Activated CD8-positive, alpha-beta memory T cell treated with anti-CD3 and anti-CD28 coated beads, Interleukin-2, amount 50 U/mL, for 1 hour (primary cell): ENCODE results near the gene FGFR4.
A peak's percentile ranks its signal among the peaks of the same experiment; 100 is the strongest.
"Not testable (repeated sequence)": the region's sequence is repeated elsewhere in the genome, so short reads cannot be mapped to it uniquely, and the experiment has no call there.

Experiments
- DNase-seq: peaks from one replicate; pipeline ENCODE4 v3.0.0-alpha.2; 2020; ENCODE audit errors: extremely low read depth

Gene FGFR4

DNA sequence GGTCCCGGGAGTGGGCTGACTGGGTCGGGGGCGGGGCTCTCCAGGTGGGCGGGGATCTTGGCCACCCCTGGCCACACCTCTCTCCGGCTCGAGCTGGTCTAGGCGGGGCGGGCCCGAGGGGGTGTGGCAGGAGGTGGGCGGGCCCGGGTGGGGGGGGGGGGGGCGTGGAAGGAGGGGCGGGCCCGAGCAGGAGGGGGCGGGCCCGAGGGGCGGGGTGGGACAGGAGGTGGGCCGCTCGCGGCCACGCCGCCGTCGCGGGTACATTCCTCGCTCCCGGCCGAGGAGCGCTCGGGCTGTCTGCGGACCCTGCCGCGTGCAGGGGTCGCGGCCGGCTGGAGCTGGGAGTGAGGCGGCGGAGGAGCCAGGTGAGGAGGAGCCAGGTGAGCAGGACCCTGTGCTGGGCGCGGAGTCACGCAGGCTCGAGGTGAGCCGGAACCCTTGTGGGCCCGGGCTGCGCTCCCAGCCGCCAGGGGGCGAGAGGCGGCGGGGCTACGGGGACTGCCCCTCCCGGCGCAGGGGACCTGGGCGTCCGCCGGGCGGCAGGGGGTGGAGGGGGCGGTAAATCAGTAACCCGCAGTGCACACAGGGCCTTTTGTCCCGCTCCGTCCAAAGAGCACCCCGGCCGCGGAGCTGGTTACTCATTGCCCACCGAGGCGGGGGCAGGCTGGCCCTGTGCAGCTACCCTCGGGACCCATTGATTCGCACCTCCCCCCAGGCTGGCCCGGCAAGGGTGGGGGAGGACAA, at the start of gene FGFR4:
FGFR4 (plus strand) TSS at position 262 of the 744 bp plus-strand sequence. CDS start 2,688 bp downstream, outside the sequence.
- peak; percentile 30 for DNase-seq

DNA sequence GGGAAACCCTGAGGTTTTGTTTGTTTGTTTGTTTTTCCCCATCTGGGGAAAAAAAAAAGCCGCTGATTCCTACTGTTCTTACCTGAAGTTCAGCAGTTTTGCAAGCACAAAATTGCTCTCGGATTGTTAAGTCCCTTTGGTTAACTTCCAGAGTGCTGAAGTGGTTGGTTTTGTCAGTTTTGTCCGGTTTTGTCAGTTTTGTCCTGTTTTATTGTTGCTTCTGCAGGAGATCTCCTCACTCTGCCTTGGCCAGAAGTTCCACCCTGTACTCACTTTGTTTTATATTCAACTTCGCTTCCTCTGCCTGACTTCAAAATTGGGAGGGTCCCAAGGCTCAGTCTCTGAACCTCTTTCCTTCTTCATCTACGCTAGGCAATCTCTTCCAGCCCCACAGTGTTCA, 49.8 kb upstream of the FGFR4 start:
- DNase-seq, result no peak

DNA sequence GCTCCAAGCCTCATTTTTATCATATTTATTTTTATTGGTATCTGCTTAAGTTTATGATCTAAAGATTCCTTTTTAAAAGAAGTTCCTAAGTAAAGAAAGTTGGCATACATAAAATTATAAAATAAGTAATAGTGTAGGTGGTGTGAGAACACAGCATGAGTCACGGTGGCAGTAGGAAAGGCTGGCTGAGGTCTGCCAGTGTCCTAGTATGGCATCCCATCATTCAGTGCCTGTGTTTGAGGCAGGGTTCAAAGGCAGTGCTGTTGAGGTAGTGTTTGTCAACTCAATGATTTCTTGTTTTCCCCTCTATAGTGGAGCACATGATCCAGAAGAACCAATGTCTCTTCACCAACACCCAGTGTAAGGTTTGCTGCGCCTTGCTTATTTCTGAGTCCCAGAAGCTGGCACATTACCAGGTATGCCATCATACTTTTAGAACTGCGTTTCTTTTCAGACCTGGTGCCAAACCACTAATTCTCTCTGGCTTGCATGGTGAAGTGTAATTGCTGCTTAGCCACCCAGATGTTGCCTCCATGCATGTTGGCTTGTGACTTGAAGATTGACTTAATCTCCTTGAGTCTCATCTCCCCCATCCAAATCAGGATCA, 45.8 kb upstream of the FGFR4 start:
- DNase-seq, result no peak

DNA sequence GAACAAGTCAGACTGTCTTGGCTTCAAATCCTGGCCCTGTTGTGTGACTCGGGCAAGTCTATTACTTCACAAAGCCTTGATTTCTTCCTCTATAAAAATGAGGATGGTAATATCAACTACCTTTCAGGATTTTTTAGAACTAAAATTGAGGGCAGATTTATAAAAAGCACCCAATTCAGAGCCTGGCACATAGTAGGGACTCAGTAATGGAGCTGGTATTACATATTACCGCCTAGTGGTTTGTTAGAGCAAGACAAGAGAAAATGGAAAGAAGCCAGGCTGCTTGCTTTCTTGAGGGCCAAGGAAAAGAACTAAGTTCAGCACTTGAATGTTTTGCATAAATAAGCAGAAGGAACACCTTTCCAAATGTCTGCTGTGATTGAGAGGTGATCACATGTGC, 44.8 kb upstream of the FGFR4 start:
- no peak for DNase-seq

DNA sequence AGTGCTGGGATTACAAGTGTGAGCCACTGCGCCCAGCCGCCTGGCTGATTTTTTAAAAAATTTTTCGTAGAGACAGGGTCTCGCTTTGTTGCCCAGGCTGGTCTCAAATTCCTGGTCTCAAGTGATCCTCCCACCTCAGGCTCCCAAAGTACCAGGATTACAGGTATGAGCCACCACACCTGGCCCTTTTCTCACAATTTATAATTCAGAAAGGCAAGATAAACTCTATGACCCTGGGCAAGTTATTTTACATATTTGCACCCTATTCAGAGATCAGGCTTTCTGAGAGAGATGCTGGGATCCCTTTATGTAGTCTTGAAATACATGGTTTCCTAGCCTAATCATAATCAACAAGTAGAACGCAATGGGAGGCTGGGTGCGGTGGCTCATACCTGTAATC, 43.6 kb upstream of the FGFR4 start:
- no peak for DNase-seq

DNA sequence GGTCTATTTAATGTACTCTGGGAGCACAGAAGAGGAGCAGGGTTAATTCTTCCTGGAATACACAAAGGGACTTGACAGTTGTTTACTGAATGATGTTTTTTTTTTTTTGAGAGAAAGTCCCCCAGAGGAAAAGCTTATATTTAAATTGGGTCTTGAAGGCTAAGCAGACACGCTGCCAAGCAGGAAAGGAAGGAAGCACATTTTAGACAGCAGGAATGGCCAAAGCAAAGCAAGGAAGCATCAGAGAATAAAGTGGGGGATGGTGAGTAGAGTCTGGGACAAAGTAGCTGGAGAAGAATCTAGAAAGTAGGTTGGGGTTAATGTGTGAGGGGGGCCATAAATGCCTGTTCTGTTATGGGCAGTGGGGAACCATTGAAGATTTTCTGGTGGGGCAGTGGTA, 42.8 kb upstream of the FGFR4 start:
- no peak for DNase-seq

GRCh38 chr5:177044641-177045040, 42.1 kb upstream of the FGFR4 start:
- no peak for DNase-seq

DNA sequence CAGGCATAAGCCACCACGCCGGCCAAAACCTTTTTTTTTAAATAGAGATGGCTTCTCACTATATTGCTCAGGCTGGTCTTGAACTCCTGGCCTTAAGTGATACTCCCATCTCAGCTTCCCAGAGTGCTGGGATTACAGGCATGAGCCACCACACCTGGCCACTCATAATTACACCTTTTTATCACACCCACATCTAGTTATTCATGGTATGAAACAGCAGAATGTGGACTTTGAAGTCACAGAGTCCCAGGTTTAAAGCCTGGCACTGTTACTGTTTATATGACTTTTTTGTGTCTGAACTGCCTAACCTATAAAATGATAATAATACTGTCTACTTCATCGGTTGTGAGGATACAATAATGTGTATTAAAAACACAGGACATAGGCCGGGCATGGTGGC, 41.1 kb upstream of the FGFR4 start:
- DNase-seq, result no peak

DNA sequence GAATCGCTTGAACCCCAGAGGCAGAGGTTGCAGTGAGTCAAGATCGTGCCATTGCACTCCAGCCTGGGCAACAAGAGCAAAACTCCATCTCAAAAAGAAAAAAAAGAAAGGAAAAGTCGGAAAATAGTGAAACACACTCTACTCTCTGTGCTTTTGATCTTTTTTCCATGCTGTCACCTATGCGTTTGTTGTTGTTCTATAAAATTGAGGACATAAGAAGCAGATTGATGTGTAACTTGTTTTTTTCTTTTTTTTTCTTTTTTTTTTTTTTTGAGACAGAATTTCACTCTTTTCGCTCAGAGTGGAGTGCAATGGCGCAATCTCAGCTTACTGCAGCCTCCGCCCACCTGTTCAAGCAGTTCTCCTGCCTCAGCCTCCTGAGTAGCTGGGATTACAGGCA, 38.2 kb upstream of the FGFR4 start:
- DNase-seq, result not testable (repeated sequence)

DNA sequence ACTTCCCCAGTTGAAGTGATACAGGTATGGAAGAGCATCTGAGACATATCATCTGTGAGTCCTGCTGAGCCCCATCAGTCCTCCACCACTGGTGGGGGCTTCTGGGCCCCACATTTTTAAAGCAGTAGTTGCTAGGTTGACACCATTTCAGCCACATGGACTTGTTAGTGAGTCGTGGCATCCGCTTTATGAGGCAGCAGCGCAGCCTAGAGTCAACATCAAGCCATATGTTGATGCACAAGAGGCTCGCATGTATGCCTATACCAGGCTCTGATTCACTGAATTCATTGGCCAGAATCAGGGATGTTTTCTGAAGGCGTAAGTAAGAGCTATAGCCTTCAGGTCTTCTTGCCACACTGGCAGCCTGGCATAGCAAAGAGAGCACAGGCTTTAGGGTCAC, 37.4 kb upstream of the FGFR4 start:
- DNase-seq, result no peak

DNA sequence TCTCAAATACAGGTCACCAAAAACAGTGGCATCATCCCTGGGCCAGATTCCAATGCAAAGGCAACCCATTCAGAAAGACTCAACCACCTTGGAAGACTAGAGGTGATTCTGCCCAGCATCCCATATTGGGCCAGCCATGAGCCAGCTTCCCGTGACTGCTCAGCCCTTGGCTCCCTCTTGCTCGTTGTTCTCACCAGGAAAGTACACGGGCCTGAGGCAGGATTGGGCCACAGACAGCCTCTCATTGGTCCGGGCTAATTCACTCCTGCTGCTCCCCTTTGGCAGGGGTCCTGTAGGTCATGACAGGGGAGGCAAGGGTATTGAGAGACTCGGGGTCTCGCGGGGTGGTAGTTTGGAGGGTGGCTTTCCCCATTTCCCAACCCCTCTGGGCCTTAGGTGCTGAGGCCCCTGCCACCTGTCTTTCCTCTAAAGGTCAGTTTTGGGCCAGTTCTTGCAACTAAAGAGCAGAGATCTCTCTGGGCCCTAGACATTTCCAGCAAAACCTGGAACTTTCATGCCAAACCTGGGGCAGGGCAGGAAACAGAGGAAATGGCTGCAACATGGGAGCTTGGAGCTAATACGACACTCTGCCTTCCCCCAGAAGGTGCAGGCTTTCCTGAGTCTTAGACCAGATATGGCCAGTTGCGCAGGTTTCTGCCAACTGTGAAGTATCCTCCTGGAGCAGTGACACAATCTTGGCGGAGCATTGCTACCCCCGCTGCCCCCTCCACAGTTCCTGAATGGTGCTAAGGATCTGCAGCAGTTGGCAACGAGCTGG, 22.0 kb upstream of the FGFR4 start:
- no peak for DNase-seq

DNA sequence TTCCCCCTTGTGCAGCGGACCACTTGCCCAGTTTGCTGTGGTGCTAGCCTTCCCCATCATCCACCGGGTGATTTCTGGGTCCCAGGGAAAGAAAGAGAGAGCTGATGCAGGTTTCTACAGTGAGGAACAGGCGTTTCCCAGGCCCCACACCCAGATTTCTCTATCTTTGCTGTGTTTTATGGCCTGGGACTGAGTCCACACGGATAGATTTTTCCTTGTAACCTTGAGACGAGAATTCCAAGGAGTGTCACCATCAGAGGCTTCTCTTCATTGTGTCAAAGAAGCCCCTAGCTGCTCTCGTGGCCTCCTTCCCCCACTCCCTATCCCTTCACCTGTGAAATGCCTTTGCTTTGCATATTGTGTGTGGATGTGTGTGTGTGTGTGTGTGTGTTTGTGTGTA, 21.2 kb upstream of the FGFR4 start:
- no peak for DNase-seq

- no peak for DNase-seq
These were observed 20.5 kb upstream of the FGFR4 start for GRCh38 chr5:177066224-177066623.

- no peak for DNase-seq
These were observed 19.2 kb upstream of the FGFR4 start for GRCh38 chr5:177067503-177067902.

DNA sequence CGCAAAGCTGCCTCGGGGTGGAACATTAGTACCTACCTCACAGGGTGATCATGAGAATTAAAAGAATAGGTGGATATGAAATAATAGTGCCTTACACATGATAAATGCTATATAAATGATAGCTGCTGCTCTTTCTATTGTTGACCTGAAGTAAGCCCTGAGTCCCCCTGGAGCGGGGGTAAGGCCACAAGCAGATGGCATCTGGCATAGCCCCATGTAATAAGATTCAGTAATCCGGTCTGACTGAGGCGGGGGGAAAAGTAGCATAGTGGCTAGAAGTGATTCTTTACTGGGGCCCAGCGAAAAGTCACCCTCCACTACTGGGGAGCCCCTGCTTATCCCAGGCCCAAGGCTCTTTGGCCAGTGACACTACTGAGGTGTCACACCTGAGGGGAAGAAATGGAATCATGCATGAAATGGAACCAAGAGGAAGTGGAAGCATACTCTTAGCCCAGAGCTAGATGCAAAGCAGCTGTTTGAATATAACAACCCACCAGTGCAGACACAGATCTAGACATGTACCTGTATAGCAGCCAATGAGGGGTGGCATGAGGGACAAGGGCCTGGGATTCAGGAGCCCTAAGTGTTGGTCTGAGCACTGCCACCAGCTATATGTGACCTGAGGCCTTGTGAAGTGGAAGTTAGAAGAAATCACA, 16.1 kb upstream of the FGFR4 start:
- DNase-seq, result no peak

DNA sequence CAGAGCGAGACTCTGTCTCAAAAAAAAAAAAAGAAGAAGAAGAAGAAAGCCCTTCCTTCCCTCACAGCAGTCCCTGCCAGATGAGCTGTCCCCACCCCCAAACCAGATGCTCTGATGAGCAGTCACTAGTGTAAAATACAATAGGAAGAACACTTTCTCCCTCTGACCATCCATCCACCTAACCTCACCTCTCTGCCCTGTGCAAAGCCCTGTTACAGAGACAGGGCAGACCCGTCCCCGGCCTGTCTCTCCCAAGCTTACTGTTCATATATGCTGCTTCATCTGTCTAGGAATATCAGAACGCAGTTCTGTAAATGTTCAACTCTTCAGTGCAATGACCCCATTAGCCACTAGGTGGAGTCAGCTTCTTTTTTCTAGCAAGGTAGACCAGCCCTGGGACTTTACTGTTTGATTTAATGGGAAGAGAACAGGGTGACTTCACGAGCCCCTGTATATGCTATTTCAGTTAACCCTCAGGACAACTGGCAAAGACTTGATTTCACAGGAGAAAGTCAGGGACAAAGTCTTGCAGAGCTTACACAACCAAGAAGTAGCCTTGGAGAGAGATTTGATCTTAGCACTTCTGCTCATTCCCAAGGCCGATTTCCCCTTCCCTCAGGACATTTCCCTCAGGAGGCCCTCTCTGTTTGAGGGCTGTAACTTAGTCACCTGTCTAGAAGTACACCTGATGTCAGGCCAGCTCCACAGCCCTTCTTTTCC, 14.9 kb upstream of the FGFR4 start:
- peak; percentile 17 for DNase-seq

DNA sequence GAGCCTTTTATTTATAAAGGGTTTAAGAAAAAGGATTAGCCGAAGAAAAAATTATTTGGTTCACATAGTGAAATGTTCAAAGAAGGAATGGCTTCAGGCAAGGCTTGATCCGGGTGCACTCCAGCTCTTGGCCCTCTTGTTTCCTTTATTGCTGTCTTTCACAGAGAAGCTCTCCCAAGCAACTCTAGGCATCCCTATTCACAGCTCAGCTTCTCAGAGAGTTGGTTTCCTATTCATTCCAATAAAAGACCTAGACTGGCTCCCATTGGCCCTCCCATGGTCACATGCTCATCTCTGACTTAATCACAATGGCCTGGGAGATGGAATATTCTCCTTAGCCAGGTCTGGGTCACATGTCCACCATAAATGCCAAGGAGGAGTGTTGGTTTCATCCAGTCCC, 9.4 kb upstream of the FGFR4 start:
- DNase-seq, result no peak

GRCh38 chr5:177079606-177080005, 7.1 kb upstream of the FGFR4 start:
- no peak for DNase-seq

GRCh38 chr5:177080265-177080664, 6.5 kb upstream of the FGFR4 start:
- DNase-seq, result no peak

DNA sequence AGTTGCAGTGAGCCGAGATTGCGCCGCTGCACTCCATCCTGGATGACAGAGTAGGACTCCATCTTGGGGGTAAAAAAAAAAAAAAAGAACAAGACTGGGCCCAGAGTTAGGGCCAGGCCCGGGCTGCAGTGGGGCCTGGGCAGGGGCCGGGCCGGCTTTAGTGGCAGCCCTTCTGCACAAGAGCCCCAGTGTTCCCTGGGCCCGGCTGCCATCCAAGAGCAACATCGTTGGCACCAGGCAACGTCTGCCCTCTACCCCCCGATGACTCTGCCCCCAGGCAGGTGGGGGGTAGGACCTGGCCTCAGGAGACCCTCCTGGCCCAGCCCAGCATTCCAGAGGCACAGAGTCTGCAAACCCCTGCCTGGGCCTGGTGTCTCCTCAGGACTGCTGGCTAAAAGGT, 4.9 kb upstream of the FGFR4 start:
- no peak for DNase-seq

DNA sequence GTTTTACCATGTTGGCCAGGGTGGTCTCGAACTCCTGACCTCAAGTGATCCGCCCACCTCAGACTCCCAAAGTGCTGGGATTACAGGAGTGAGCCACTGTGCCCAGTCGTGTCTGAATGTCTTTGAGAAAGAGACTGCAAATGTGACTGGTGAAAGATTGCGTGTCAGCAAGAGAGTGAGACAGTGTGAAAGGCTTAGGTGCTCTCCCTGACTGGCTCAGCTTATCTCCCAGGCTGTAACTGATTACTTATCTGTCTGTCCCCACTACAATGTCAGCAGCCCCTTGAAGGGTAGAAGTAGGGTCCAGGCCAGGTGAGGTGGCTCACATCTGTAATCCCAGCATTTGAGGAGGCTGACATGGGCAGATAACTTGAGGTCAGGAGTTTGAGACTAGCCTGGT, 3.4 kb upstream of the FGFR4 start:
- DNase-seq, result no peak

DNA sequence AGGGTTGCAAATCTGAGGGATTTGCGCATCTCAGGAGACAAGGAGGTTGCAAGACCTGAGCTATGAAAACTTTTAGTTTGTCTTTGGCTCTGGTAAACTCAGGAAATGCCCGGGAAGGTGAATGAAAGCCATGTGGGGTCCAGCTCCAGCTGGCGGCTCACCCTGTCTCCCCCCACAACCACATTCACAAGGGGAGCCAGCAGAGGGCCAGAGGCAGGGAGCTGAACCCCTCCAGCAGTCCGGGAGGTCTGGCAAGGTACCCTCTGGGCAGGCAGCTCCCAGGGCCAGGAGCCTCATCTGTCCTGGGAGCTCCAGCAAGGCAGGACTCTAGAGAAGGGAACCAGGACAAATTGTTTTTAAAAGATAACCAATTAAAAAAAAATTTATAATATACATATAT, 2.5 kb upstream of the FGFR4 start:
- DNase-seq, result no peak
